HuH-7.5 (cell line): ENCODE results near the gene KRT8.

ENCODE experiments used
- DNase-seq: peaks from one replicate; pipeline ENCODE4 v3.0.0; 2011; ENCODE audit warnings: low spot score

Gene KRT8

GRCh38 chr12:52847335-52848102 lies 57.4 kb downstream of the KRT8 start:
- DNase-seq: no peak
